Measurements from ENCODE around the gene NGLY1.

The NGLY1 gene

DNA sequence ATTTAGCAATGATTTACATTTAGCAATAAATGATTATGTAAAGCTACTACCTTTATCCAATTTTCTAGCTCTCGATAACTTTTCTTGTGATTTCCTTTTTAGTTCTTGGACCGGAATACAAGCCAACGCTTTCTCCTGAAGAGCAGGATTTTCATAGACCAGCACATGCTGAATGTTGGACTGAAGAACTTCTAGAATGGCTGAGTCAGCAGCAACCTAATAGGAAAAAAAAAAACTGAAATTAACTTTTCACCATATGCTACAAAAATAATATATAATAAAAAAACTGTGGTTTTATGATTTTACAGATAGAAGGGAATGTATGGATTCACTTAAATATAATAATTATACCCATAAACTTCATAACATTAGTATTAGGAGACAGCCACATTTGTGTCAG is 32.2 kb downstream of the NGLY1 start:
- Histone ChIP-seq H4K20me1 (ENCODE audit: insufficient read depth) (no peaks in the 10 kb centered on the region), H3K79me2 (ENCODE audit: insufficient read depth, low read depth) (no peaks in the 10 kb centered on the region), H3K27ac (no peak overlapping the region), H3K9ac (no peak overlapping the region), H2AFZ (ENCODE audit: low read depth) (no peak overlapping the region), H3K4me3 (IDR thresholded peaks at IDR 0.05; ENCODE audit: insufficient read depth, low read depth, low read length) (no peak overlapping the region), H3K36me3 (ENCODE audit: insufficient read depth) (no peaks in the 10 kb centered on the region), H3K4me2 (no peak overlapping the region), H3K27me3 (ENCODE audit: insufficient read depth, low read depth) (no peaks in the 10 kb centered on the region), H3K4me1 (ENCODE audit: low read depth, poor library complexity, severe bottlenecking) (peaks cover 8% of the 10 kb centered on the region)
- TF ChIP-seq, protein P1, sequence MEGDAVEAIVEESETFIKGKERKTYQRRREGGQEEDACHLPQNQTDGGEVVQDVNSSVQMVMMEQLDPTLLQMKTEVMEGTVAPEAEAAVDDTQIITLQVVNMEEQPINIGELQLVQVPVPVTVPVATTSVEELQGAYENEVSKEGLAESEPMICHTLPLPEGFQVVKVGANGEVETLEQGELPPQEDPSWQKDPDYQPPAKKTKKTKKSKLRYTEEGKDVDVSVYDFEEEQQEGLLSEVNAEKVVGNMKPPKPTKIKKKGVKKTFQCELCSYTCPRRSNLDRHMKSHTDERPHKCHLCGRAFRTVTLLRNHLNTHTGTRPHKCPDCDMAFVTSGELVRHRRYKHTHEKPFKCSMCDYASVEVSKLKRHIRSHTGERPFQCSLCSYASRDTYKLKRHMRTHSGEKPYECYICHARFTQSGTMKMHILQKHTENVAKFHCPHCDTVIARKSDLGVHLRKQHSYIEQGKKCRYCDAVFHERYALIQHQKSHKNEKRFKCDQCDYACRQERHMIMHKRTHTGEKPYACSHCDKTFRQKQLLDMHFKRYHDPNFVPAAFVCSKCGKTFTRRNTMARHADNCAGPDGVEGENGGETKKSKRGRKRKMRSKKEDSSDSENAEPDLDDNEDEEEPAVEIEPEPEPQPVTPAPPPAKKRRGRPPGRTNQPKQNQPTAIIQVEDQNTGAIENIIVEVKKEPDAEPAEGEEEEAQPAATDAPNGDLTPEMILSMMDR (conservative IDR thresholded peaks at IDR 0.05; ENCODE audit: low read depth, low read length), result no peak

DNA sequence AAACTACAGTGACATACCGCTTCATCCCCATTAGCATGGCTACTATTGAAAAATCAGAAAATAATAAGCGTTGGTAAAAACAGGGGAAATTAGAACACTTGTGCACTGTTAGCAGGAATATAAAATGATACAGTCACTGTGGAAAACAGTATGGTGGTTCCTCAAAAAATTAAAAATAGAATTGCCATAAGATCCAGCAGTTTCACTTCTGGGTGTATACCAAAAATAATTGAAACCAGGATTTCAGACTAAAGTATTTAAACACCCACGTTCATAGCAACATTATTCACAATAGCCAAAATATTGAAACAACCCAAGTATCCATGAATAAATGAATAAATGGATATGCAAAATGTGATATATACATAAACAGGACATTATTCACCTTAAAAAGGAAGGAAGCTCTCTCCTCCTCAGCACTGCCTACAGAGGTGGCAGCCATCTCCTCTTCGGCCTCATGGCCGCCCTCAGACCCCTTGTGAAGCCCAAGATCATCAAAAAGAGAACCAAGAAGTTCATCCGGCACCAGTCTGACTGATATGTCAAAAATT is 34.1 kb downstream of the NGLY1 start:
- Histone ChIP-seq H3K4me1 (ENCODE audit: low read depth, poor library complexity, severe bottlenecking) (peaks cover 8% of the 10 kb centered on the region), H3K27ac (no peak overlapping the region), H2AFZ (ENCODE audit: low read depth) (no peak overlapping the region), H3K27me3 (ENCODE audit: insufficient read depth, low read depth) (no peaks in the 10 kb centered on the region), H3K36me3 (ENCODE audit: insufficient read depth) (no peaks in the 10 kb centered on the region; the same call in 1 of the 2 replicates), H3K4me2 (no peak overlapping the region), H3K4me3 (IDR thresholded peaks at IDR 0.05; ENCODE audit: insufficient read depth, low read depth, low read length) (no peak overlapping the region), H3K9ac (no peak overlapping the region), H4K20me1 (ENCODE audit: insufficient read depth) (no peaks in the 10 kb centered on the region), H3K79me2 (ENCODE audit: insufficient read depth, low read depth) (no peaks in the 10 kb centered on the region)
- TF ChIP-seq, protein P1 (conservative IDR thresholded peaks at IDR 0.05; ENCODE audit: low read depth, low read length), result no peak

DNA sequence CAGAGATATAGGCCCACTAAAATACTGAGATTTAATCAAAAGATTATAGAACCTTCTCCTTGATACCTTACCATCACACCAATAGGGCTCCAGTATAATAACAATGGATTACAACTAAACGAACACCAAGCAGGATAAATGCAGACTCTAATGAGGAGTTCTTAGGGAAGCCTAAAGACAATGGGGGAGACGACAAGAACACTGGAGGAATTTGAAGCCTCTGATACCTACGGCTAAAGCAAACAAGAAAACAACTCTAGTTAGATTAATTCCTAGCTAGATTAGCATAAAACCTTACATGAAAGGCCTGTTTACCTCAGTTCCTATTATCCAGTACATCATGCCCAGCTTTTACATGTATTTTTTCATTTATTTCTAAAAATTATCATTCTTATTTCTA is 35.1 kb downstream of the NGLY1 start:
- H3K79me2 ChIP-seq (ENCODE audit: insufficient read depth, low read depth), result no peaks in the 10 kb centered on the region

DNA sequence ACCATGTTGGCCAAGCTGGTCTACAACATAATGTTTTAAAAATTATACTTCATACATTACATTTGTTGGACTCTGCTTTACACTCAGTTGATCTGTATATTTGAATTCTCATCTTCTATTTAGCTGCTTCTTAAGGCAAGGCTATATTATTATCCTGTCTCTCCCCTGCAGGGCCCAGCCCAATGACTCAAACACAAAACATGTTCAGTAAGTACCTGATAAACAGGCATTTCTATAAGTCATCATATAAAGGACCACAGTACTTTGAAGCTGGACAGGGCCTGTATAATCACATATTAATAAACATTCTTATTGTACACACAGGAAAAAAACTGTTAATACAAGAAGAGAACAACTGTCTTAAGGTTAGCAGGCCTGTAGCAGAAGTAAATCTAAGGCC is 36.2 kb downstream of the NGLY1 start:
- no peaks in the 10 kb centered on the region for H3K79me2 ChIP-seq (ENCODE audit: insufficient read depth, low read depth)

More for the DNA sequence above, 35.1 kb downstream of the NGLY1 start:
- Histone ChIP-seq H3K4me2 (no peak overlapping the region), H3K4me1 (ENCODE audit: low read depth, poor library complexity, severe bottlenecking) (peaks cover 8% of the 10 kb centered on the region), H3K36me3 (ENCODE audit: insufficient read depth) (no peaks in the 10 kb centered on the region; the same call in 1 of the 2 replicates), H3K9ac (no peak overlapping the region), H3K4me3 (IDR thresholded peaks at IDR 0.05; ENCODE audit: insufficient read depth, low read depth, low read length) (no peak overlapping the region), H3K27me3 (ENCODE audit: insufficient read depth, low read depth) (no peaks in the 10 kb centered on the region), H4K20me1 (ENCODE audit: insufficient read depth) (no peaks in the 10 kb centered on the region), H2AFZ (ENCODE audit: low read depth) (no peak overlapping the region), H3K27ac (no peak overlapping the region)
- TF ChIP-seq, protein P1 (conservative IDR thresholded peaks at IDR 0.05; ENCODE audit: low read depth, low read length), result no peak

More for the DNA sequence above, 36.2 kb downstream of the NGLY1 start:
- H3K27me3 ChIP-seq (ENCODE audit: insufficient read depth, low read depth), result no peaks in the 10 kb centered on the region
- H3K9ac ChIP-seq, result no peak overlapping the region
- no peaks in the 10 kb centered on the region; the same call in 1 of the 2 replicates for H3K36me3 ChIP-seq (ENCODE audit: insufficient read depth)
- peaks cover 8% of the 10 kb centered on the region for H3K4me1 ChIP-seq (ENCODE audit: low read depth, poor library complexity, severe bottlenecking)
- no peak overlapping the region for H2AFZ ChIP-seq (ENCODE audit: low read depth)
- no peak overlapping the region for H3K4me2 ChIP-seq
- no peak overlapping the region for H3K4me3 ChIP-seq (IDR thresholded peaks at IDR 0.05; ENCODE audit: insufficient read depth, low read depth, low read length)
- TF ChIP-seq, protein P1 (conservative IDR thresholded peaks at IDR 0.05; ENCODE audit: low read depth, low read length), result no peak
- no peak overlapping the region for H3K27ac ChIP-seq
- H4K20me1 ChIP-seq (ENCODE audit: insufficient read depth), result no peaks in the 10 kb centered on the region
